NCI-H2029 (cell line): ENCODE measurements around the gene PPP1R3D.

ENCODE experiments used
- DNase-seq: peaks from one replicate; lab custom pipeline; 2025; lab: John Stamatoyannopoulos, UW

Gene PPP1R3D

DNA sequence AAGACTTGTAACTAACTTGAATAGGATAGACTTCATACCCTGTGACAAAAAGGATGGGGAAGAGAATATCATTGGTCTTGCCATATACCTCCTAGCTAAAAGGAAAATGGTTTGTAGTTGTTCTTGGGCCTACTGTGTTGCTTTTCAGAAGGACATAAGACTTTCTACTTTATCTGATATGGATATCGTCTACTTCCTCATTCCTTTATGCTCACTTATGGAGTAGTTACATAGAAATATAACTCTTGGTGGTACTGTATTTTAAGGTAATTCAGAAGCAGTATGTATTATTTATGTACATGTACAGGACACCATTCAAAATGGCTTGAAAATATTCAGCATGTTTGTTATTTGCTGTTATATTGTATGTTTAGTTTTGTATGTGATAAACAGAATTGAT lies 8.1 kb upstream of the PPP1R3D start:
- no peak for DNase-seq

DNA sequence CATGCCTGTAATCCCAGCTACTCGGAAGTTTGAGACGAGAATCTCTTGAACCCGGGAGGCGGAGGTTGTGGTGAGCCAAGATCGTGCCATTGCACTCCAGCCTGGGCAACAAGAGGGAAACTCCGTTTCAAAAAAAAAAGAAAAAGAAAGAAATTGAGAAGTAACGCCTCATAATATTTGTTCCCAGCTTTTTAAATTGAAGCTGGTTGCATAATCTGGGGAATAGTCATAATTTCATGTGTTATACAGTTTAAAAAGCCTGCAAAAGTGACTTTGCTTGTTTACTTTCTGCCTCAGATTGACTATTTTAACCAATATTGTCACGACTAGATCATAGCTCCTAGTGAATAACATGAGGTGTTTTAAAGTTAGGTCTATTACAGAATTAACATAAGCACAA lies 7.3 kb upstream of the PPP1R3D start:
- no peak for DNase-seq

DNA sequence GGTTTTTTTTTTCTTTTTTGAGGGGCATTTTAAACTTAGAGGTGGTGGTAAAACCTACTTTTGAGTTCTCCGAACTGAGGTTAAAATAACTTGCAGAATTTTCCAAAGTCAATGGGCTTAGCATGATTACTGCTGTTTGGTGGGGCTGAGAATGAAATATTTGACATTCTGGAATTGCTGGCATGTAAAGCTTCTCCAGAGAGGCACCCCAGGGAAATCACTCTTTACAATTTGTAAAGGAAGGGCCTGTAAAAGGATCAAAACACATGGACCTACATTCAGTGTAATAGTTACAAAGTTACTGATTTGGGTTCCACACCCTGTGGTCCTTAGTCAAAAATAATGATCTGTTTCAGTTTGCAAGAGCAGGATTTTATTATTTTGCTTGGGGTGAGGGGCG lies 5.6 kb upstream of the PPP1R3D start:
- DNase-seq: no peak

DNA sequence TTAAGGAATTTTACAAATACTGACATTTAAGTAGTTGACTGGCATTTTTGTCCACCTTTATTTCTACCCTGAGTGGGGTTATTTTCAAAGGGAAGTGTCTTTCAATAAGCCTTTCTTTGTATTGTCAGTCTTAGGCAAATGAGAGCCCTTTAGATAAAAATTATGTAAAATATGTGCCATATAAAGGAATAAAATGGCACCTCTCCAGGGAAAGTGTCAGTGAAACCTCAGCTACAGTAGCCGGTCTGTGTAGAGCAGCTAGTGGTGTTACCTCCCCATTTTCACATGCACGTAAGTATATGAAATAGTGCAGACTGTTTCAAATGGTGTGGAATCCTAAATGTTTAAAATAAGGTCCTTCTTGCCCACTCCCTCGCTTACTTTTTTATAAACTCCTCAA lies 5.1 kb upstream of the PPP1R3D start:
- DNase-seq: no peak

DNA sequence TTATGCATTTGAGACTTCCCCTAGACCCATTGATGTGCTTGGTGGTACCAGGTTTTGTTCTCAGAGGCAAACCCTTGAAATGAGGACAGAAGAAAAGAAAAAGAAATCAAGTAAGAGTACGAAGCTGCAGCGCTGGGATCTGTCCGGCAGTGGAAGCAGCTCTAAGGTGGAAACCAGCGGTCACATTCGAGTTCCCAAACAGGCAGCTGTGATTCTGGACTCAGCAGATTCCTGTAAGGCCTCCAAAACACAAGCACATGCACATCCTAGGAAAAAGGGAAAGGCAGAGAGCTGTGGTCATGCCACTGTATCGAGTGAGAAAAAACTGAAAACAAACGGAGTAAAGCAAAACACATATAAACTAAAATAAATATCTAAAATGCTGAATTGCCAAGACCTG lies 4.6 kb upstream of the PPP1R3D start:
- DNase-seq: no peak

DNA sequence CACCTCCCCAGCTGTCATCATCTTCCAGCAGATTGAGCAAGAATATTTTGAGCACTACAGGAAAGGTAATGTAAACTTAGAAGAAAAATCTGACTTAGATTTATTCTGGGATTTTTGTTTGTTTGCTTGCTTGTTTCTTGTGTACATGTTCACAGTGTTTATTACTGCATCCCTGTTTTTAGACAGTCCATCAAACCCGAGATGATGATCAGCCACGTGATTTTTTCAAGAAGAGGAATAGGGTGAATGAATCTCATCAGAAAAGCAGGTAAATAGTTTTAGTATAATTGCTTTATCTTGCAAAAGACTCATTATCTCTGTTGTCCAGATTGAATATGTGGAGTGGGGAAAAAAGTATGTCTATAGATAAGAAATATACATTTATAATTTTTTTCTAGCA lies 2.1 kb upstream of the PPP1R3D start:
- DNase-seq: no peak

DNA sequence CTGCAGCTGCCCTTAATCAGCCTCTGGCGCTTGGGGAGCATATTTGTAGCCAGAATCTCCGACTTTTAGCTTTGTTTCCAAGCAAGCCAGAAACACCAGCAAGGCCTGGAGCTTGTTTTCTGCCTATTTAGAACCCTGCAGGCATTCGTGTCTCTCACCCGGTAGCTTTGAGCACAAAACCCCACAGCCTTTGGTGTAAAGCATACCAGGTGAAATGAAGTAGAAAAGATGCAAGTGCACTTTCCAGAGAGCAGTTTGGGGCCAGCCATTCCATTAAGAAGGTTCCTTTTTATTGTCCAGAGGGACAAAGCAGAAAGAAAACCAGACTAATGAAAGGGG lies 820 bp upstream of the PPP1R3D start:
- DNase-seq: no peak

DNA sequence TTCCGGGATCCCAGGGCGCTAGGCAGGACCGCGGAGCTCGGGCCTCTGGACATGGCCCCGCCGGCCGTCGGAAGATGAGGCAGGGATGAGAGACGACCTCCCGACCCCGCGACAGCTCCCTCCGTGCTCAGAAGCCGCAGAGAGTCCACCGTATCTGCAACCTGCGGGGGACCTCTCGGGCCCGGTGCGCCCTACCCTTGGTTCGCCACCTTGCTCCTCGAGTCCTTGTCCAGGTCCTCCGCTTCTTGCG lies 301 bp downstream of the PPP1R3D start:
- no peak for DNase-seq

DNA sequence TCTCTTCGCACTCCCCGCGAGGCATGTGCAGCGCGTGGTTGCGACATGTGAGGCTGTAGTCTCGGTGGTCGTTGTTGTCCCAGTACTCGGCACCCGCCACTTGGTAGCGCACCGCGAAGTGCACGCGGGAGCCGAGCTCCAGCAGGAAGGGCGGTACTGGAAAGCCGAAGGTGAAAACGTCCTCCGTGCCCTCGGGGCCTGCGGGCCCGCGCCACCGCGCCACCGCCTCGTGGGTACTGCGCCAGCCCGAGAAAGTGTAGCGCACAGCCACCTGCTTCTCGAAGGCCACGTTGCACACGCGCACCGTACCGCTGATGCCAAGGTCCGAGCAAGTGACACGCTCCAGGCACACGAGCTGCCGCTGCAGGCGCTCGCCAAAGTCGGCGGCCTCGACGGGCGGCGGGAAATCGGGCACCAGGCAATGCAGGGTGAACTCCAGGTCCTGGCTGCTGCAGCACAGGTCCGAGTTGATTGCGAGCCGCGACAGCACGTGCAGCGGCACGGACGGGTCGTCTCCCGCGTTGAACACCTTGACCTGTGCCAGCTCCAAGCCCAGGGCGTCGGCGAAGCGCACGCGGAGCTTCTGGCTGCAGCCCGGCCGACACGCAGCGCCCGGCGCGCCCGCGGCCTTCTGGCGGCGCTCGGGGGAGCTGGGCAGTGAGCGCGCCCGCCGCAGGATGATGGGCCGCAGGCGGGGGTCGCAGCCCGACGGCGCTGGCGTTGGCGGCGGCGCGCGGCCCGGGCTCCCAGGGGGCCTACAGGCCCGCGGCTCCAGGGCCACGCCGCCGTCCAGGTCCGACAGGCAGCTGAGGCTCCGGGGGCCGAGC lies 840 bp downstream of the PPP1R3D start:
- no peak for DNase-seq

DNA sequence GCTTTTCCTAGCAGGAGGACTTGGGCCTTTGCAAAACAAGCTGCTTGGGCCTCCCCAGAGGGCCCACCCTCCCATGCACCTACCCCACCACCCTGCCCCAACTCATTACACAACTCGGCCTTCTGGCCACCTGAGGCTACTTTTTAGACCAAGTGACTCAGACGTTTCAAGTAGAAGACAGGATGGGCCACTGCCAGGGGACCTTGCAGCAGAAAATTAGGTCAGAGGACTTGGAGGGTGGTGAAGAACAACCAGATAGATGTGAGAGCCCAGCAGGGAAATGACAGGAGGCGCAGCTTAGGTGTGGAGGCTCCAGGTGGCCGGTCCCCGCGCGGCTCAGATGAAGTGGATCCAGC lies 1.4 kb downstream of the PPP1R3D start:
- no peak for DNase-seq

DNA sequence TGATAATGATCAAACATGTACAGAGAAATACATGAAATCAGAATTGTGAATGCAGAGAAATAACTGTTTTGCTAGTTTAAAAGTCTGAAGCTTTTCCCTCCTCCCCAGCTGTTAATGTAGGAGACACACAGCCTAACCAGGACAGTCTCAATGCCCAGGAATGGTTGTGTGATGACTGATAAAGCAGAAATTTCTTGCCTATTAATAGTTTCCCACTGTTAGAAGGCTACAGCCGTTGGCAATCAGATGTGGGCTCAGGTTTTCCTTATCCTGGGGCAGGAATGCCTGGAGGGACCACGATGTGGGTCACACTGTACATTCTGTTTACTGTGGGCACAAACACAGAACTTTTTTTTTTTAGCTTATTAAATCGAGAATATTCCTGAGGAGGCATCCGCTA lies 1.9 kb downstream of the PPP1R3D start:
- DNase-seq: no peak

DNA sequence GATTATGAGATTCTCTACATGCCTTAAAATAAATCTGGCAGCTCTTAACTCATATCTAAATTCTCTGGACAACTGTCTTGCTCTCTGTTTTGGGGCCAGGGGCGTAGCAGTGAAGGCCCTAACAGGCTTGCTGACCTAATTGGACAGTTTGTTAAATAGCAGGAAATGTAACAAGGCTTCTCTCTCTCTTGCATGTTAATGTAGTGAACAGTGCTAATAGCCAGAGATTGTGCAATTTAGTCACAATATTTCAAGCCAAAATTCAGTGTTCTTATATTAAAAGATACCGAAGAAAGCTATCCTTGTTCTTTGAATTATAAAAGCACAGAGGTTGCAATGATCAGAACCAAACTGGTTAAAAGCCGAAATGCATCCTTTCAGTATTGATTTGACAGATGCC lies 3.0 kb downstream of the PPP1R3D start:
- no peak for DNase-seq

DNA sequence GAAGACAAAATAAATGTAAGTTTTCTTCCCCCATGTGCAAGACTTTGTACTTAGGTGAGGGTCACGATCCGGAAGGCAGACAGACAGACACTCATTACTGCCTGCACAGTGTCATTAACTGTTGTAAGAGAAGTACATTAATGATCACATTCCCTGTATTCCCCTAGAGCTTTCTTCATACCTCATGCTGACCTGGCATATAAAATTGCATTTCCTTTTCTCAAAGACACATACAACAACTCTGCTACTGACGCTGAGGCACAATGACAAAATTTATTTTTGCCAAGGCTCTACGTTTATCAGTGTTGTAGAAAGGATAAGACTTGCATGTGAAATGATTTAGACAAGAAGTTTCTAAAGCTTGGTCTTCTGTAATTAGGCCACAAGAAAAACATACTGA lies 3.7 kb downstream of the PPP1R3D start:
- DNase-seq: no peak

DNA sequence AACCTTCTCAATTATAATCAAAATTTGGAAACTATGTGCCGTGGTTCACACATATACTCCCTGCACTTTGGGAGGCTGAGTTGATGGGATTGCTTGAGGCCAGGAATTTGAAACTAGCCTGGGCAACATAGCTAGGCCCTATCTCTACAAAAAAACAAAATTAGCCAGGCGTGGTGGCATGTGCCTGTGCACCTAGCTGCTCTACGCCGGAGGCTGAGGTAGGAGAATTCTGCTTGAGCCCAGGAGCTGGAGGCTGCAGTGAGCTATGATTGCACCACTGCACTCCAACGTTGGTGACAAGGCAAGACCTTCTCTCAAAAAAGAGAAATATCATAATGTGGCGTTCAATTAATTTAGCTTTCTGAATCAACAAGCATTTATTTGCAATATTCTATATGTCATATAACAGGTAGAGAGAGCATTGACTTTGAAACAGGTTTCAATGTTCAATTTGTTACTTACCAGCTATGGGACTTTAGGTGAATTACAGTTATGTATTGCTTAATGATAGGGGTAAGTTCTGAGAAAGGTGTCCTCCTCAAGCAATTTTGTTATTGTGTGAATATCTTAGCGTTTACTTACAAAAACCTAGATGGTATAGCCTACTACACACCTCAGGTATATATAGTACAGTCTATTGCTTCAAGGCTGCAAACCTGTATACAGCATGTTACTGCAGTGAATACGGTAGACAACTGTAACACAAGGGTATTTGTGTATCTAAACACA lies 4.5 kb downstream of the PPP1R3D start:
- DNase-seq: no peak

DNA sequence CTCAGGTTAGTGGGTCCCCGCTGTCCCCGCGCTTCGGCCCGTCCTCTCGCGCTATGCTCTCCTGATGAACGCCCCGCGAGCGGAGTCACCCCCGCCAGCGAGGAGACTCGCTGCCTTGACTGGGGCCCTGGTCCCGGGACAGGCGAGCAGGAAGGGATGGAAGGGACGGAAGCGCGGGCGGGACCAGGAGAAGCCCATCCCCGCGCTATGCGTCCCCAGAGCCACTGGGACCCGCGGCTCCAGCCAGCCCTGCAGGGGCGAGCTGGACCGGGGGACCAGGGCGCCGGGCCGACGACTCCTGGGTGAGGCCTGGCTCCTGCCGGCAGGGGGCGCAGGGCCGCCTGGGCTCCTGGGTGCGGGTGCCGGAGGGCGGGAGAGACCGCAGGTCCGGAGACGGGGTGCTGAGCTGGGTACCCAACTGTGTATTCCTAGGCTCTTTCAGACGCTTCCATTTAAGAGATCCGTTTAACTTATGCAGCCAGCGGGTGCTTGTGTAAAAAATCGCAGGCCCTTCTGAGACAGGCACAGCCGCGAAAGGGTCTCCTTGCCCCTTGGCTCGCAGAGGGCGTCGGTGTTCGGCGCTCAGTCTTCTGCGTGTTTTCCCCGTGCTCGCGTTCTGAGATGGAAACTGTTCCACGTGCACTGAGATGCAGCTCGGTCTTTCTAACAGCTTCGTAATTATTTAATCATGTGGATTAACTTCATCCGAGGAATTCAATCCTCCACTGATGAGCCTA lies 6.1 kb downstream of the PPP1R3D start:
- peak; percentile 26 for DNase-seq

DNA sequence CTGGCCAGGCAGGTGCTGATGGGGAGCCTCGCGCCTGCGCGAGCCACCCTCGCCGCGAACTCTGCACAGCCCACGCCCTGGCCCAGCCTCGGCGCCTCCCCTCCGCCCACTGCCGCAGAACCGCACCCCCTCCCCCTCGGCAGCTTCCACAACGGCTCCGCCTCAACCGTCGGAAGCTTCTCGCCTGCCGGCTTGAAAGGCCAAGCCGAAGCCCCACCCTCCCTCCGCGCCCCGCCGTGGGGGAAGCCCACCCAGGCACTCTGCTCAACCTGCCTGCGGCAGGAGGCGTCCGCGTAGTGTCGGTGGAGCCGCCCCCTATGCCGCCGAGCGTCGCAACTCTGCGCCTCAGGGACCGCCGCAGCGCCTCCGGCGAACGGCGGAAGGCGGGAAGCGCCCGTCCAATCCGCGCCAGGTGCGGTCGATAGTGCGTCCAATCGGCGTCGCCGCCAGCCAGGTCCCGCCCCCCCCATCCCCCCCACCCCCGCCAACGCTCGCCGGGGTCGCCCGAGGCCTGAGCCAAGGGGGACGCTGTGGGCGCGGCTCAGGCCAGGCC lies 6.7 kb downstream of the PPP1R3D start, which contains the start of gene SYCP2:
Gene SYCP2, minus strand, starts transcription at position 342 of the 553 bp plus-strand sequence. CDS start 11,224 bp downstream, outside the sequence.
- DNase-seq: no peak

DNA sequence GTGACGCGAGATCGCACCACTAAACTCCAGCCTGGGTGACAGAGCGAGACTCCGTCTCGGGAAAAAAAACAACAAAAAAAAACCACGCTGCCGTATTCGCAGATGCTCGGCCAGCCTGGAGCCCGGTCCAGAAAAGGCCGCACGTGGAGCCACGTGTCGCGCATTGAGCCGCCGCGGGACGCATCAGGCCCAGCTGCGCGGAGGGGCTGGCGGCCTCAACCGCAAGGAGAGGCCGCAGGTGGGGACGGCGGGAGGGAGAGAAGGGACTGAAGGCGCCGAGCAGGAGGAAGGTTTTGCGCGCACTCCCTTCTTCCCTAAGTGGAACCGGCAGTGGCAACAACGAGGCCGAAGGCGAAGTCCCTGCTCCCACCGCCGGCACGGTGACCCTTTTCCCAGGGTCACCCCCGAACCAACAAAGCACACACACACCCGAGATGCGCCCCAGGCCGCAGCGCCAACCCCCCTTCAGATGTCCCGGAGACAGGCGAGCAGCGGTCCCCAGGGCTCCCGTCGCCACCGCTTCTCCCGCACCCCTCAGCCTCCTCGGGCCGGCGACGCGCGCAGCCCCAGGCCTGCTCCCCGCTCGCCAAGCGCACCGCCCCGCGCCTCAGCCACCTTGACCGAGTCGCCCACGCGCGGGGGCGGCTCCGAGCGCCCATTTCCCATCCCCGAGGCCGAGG lies 7.3 kb downstream of the PPP1R3D start:
- no peak for DNase-seq

DNA sequence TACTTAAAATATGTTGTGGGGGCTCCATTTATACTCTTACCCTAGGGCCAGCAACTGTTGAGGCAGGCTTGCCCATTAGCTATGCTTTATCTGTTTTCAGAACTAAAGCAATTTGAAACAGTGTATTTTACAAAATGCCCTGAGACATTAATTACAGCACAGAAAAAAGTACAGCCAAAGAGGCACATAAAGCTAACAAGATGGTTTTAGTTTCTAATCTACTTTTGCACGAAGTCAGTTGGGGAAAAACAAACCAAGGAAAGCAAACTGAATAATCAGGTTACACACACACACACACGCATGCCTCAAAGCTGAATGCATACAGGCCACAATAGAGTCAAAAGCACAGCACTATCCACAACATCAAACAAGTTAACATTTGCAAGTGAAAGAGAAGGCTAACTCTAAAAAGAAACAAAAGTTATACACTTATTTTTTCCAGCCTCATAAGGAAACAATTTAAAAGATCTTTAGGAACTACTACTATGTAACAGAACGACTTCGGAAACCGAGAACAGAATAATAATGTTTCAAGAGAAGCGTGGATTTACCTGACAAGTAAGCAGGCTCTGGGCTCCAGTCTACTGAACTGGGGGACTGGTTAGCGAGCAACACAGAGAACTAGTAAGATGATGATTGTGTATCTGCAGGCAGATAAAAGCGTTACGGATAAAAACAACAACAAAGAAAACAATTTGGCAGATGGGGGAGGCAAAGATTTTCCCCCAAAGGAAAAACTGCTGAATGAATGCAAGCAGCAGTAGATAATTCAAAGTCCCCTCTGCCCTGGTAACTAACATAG lies 8.4 kb downstream of the PPP1R3D start:
- DNase-seq: no peak

DNA sequence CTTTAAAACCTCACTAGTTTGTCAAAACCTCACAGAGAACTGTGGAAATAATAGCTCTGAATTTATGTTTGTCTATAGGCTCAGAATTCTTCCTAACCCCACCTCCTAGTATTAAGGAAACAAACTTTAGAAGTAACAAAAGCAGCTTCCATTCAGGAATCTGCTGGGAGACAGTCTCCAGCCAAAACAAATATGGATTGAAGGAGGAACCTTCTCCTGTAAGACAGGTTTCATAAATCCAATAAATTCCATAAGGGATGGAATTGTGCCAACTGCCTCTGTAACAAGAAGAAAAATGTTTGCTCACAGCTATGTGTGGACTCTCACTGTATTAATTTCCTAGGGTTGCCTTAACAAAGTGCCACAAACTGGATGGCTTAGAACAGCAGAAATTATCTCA lies 14.2 kb downstream of the PPP1R3D start:
- DNase-seq: peak; percentile 30

DNA sequence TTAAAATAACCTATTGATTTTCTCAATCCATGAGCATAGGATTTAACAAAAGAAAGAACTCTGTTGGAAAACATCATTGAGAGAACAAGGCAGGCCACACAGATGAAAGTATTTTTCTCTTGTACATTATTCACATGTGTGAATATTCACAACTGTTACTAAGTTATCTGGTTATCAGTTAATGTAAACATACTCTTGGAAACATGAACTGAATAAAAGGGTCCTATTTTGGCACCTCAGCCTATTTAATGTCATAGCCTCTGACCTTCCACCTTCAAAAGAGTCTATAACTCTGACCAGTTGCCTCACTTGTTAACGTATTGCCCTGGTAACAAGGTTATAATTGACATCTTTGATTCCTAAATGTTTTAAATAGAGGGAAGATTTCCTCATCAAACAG lies 14.7 kb downstream of the PPP1R3D start:
- no peak for DNase-seq

DNA sequence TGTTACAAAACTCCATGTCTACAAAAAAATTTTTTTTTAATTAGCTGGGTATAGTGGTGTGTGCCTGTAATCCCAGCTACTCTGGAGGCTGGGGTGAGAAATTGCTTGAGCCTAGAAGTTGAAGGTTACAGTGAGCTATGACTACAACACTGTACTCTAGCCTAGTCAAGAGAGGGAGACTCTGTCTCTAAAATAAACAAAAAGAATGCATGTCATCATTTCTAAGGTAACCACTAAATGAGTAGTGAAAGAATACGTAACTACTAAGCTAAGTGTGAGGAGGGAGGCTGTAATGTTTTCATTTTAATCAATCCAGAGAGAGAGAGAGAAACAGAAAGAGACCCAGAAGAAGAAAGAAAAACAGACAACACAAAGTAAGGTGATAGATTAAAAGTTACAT lies 16.6 kb downstream of the PPP1R3D start:
- DNase-seq: no peak

DNA sequence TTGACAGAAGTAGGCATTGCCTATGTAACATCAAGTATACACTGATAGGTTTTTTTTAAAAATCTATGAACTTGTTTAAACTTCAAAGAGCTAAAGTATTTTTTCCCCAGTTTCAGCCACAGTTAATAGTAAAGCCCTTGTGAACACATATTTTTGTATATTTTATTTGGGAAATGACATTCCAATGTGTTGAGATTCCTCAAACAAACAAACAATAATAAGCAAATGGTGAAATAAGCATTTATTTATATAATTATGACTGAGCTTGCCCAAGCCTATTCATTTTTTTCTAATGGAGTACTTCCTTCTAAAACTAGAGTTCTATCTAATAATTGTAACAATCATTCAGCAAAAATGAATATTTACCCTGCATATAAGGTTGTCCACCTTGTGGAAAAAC lies 19.2 kb downstream of the PPP1R3D start:
- DNase-seq: no peak
